GM18499 (cell line): ENCODE measurements around the gene PHLDA1.

ENCODE experiments used
- ATAC-seq: cut with Tn5 transposase; IDR thresholded peaks from one replicate; pipeline ENCODE4 v1.9.1; 2021; ENCODE audit warnings: moderate number of reproducible peaks; ENCODE audit not compliant: insufficient read depth, unreplicated experiment

Gene PHLDA1

DNA sequence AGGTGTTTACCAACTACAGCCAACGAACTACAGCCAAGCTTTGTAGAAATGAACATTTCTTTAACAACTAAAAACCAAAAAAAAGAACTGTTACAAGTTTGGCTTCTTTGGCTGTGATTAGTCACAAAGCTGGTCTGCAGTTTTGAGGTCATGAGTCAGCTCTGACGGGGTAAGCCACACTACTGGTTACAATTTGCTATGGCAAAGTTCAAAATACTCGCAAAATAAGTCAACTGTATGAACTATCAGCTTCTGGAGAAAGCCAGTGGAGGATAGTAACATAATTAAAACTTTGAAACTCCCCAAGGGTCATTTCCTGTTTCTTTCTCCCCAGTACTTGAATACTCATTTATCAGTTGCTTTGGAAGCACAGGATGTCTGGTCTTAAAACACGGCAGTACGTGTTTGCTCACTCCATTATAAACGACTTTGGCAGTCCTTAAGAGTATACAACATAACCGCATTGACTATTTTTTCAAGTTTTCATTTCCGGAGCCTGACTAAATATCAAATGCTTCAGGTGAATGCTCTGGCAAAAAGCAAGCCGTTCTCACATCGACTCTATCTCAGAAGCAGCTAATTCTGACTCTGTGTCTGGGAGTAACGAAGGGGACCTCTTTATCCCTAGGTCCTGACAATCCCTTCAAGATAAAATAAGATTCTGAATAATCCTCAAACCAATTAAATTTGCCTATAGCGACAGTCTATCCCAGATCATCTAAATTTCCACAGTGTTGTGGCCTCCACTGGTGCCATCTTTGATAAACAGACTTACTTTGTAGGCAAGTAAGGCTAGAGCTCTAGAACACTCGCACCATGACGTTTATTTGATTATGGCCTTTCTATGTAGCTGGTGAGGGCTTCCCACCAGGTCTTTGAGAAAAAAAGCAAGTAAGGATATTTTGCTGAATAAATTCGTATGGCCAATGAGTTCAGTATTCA is 10.6 kb downstream of the PHLDA1 start:
- ATAC-seq: no peak

DNA sequence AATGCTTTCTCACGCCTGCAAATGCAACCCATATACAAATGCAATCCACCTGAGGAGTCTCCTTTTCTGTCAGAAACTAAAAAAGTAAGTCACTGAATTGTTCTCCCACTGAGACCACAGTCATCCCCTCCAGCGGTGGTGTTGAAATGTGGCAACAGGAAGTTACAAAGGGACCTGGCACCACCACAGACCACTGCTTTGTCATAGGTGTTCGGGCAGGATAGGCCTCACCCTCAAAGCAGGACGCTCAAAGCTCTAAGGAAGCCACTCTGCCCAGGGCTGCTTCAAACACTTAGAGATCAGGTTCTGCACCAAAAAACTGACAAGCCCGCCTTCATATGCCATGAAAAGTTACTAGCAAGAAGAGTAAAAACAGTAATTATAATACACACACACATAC is 11.3 kb downstream of the PHLDA1 start:
- no peak for ATAC-seq

DNA sequence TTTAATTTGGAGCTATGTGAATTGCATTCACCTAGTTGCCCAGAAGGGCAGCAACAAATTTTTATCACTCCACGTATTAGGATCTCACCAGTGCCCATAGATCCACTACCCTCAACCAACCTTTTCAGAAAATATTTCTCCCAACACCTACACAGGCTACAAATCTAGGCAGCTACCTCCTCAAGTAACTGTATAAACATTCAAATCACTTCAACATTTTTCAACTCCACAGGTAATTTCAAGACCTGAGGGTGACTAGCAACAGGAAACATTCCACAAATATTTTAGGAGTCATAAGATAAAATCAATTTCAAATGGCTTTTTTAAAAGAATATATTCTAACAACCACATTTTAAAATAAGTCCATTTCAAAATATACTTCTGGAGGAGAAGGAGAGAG is 12.9 kb downstream of the PHLDA1 start:
- no peak for ATAC-seq

DNA sequence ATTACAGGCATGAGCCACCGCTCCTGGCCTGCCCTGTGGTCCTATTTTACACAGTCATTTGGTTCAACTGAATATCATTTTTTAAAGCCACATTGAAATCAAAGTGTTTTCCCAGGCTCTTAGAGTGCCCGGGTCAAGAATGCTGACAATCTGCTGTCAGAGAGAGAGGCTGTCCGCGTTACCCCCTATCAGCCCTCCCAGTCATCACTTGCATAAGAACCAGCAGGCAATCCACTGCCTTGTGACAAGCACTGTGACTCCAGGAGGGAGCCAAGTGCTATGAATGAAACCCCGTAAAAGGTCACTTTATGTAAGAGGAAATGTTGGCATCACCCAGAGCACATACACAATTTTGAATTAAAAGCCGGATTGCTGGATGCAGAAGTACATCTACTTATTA is 13.5 kb downstream of the PHLDA1 start:
- ATAC-seq: no peak

DNA sequence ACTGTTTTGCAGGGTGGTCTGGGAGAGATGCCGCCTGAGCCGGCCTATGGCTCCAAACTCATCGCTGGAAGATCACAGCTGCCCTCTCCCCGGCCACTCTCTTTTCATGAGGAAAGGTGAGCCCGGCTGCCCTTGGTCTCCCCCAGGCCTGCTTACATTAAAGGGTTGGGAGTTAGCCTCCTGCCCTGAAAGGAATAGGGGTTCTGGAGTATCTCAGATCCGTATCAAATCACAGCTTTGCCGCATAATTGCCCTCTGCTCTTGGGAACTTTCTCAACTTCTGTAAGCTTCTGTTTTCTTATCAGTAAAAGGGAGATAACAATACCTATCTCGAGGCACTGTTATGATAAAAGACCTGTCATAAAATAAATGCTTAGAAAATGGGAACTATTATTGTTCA is 17.6 kb downstream of the PHLDA1 start:
- no peak for ATAC-seq

DNA sequence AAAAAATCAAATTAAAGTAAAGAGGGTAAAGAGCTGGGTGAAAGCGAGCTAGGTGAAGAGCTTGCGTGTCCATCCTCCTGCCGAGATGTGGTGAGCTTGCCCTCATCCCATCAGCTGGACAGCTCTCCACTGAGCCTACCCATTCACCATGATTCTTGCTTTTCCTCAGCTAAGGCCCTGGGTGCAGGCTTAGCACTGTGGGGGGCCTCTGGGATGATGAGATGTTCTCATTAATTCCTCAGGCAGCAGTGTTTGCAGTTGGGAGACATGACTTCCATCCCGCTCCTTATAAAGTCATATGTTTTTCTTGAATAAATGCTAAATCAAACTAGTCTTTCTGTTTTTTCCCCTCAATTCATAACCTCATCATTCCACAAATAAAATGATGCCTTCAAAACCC is 18.0 kb downstream of the PHLDA1 start:
- ATAC-seq: no peak

DNA sequence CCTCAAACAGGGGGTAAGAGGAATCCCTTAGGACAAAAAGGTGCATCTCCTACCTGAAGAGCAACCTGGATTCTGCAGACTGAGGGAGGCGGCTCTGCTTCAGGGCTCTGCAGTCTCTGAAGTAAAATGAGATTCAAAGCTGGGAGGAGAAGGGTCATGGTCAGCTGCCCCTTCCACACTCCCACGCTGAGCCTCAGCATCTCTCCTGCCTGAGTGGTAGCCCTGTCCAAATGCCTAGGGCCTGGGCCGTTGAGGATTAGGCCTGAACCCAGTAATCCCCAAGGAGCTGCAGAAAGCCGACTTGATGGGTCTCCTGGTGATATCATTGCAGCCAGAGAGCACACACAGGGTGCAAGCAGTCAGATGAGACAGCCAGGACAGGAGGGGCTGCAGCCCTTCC is 18.9 kb downstream of the PHLDA1 start:
- no peak for ATAC-seq

DNA sequence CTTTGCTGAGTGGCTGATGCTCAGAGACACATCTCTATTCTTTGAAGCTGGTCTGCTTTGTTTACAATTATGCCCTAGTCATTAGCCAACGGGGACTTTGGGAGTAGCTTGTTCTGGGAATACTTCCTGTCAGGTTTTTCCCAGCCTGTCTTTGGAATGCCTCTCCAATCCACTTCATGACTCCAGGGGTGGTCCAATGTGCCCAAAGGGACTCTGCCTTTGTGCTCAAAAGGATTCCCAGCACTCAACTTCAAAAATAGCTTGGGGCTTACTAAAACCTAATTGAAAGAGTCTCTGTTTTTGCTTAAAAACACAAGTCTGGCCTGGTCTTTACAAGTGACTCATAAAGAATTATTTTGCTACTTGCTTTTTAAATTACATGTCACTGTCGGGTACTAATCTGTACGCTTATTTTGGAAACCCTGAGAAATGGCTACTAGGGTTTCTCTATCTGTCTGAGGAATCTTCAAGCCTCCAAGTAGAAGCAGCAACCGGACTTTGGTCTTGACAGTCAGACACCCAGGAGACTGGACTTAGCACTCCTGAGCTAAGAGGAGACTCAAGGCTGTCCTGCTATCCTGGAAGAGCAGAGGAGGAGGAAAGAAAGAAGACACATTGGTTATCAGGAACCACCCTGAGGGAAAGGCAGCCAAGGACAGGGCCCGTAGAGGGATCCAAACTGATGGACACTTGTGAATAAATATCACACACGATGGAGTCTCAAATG is 20.7 kb downstream of the PHLDA1 start:
- no peak for ATAC-seq

DNA sequence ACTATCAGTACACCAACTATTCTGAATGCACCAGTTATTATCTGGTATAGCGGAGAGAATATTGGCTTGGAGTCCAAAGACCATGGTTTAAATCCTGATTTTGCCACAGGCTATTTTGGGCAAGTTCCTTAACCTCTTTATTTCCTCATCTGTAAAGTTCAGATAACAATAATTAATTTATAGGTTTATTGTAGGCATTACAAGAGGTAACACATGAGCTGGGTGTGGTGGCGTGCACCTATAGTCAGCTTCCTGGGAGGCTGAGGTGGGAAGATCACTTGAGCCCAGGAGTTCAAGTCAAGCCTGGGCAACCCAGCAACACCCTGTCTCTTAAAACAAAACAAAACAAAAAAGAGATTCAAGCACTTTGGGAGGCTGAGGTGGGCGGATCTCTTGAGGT is 23.1 kb downstream of the PHLDA1 start:
- ATAC-seq: no peak

DNA sequence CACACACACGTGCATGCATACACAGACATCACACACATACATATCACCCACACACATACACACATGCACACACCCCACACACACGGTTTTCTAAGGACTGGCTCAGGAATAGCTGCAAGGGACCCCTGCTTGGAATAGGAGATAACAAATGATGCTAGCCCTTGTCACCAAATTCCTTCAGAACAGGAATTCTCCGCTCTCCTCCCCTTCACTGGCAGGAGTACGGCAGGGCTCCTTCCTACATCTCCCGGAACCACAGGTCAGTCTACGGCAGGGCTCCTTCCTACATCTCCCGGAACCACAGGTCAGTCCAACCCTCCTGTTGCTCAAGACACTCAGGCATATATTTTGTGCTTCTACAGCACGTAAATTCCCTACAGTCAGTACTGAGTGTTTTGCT is 23.9 kb downstream of the PHLDA1 start:
- ATAC-seq: no peak

DNA sequence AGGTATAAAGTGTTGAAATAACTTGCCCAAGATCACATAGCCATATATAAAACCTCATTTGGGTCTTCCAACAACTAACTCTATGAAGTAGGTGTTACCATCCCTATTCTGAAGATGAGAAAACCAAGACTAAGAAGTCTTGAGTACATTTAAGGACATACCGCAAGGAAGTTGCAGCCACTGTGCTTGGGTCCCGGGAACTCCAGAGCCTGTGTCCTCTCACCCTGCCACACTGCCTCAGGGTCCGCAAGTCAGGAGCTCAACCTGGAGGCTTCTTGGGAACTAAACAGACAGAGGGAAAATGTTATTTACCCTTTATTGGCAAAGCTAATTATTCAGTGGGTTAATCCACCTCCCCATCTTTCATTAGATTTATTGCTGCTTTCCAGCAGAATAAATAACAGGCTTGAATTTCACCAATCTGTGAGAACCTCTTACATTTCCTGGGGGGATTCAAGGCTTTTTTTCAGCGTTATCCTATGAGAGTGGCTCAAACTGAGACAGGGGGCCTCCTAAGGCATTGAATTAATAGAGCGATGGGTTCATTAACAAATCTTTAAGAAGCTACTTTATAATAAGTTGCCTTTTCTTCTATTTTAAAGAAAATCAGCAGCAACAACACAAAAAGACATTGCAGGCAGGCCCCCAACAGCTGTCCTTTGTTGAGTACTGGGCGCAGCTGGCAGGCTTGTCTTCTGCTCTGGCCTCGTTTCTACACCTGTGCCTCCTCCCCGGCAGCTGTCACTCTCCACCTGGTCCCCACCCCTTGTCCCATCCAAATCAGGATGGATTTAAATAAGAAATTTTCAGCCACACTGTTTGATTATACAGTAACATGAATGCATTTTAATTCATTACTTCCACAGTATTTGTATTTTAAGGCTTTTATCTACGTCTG is 25.3 kb downstream of the PHLDA1 start:
- ATAC-seq: no peak

DNA sequence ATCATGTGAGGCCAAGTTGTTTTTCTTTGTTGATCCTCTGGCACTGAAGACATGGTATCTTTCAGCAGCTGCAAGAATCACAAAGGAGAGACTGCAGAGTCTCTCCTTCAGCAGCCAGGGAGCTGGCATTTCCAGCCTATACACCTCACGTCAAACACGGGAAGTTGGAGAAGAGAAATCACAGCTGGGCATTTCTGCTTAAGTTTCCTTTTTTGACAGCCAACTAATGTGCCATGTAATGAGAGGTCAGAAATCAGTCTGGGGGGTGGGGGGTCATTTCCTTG is 28.3 kb downstream of the PHLDA1 start:
- ATAC-seq: no peak

DNA sequence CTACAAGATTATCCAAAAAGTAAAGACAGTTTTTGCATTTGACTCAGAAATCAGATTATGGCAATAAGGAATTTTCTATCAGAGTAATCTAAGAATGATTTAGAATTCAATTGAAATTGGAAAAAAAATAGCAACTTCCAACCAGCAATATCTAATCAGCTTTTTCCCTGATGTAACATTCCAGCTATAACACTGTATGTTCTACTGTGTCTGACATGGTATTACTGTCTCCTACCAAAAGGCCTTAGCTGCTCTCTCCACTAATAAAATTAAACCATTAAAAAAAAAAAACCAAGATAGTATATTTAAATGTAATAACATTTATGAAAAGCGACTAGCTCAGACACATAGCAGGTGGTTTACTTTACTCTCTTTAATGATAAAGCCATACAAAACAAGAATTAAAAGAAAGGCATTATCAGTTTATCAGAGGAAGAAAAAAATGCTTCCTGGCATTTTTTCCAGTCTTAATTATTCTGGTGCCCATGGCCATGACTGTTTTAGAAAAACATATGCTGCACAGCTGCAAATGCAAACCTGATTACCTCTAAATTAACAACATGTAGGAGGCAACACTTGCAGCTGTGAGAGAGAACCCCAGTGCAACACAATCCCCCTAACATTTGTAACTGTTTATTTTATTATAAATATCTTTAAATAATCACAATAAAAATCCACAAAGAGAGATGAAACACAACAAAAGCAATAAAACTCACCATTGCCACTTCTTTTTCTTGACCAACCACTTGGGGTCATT is 28.8 kb downstream of the PHLDA1 start:
- ATAC-seq: no peak

DNA sequence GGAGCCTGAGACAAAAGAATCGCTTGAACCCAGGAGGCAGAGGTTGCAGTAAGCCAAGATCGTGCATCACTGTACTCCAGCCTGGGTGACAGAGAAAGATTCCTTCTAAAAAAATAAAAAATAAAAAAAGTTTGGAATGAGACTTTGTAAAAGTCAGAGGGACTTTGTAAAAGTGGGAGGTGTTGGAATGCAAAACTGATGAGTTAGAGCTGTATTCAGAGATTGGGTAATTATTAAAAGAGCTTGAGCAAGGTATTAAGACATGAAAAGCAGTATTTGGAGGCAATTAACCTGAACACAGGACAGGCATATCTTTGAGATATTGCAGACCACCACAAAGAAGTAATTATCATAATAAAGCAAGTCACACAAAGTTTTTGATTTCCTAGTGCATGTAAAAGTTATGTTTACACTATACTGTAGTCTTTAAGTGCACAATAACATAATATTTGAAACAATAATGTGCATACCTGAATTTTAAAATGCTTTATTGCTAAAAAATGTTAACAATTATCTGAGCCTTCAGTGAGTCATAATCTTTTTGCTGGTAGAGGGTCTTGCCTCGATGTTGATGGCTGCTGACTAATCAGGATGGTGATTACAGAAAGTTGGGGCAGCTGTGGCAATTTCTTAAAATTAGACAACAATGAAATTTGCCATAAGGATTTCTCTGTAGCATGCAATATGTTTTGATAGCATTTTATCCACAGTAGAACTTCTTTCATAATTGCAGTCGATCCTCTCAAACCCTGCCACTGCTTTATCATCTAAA is 33.1 kb downstream of the PHLDA1 start:
- no peak for ATAC-seq

DNA sequence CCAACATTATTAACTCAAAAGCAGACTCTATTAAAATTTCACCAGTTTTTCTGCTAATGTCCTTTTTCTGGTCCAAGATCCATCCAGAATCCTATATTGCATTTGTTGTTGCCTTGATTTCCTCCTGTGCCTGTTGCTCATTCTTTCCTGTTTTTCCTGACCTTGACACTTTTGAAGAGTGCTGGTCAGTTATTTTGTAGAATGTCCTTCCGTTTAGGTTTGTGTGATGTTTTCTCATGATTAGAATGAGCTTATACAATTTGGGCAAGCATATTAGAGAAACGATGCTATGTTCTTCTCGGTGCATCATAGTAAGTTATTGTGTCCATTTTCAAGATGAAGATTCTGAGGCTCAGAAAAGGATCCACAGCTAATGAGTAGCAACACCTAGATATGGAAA is 33.9 kb downstream of the PHLDA1 start:
- ATAC-seq: no peak

DNA sequence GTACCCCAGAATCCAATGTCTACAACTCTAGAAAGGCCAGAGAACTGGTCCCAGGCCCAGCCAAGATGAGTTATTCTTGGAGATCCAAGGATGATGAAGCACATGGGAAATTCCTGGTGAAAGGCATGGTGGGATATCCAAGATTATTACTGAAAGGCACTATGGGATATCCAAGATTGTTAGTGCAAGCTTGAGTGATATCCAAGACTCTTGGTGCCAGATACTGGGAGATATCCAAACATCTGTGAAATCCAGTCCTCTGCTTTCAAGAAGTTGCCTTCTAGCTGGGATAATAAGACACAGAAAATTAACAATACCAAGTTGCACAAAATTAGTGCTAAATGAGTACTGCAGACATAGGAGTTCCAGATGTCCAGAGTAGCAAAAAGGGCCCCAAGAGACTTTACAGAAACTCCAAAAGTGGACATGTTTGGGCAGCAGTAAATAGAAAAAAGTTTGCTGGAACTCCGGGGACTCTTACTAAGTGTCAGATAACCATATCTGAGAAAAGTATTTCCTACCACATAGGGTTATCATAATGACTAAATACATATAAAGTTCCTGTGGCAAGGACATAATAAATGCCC is 34.6 kb downstream of the PHLDA1 start:
- ATAC-seq: no peak

DNA sequence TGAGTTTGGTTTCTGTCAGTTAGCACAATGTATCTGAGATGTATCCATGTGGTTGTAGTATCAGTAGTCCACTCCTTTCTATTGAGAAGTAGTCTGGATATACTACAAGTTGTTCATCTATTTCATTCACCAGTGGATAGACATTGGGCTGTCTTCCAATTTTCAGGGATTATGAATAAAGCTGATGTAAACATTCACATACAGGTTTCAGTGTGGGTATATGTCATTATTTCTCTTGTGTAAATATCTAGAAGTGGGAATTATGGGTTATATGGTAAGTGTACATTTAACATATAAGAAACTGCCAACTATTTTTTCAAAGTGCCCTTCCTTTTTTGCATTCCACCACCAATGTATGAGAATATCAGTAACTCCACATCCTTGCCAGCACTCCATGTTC is 35.9 kb downstream of the PHLDA1 start:
- ATAC-seq: no peak

DNA sequence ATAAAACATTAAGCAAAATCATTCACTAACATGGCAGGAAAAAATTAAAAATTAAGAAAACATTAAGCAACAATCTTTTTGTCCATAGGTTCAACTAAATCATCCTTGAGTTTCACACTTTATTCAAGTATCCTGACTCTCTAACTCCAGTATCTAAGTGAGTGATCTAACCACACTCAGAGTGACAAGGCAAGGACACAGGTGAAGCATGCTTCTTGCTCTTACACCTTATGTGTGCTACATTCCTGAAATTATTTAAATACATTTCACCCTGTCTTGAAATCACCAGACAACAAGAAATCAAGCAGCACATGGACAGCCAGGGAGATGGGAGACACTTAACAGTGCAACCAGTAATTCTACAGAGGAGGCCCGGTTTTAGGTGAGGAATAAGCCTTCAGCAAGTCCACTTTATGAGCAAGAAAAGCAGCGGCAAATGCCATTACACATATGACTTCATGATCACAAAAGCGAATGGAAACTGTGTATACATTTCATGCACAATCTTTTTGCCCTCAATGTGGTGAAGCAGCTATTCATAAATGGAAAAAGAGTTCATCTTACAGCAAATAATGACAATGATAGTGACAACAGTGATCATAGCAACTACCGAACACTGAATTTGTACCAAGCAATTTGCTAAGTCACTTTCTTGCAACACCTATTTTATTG is 37.4 kb downstream of the PHLDA1 start:
- ATAC-seq: no peak

DNA sequence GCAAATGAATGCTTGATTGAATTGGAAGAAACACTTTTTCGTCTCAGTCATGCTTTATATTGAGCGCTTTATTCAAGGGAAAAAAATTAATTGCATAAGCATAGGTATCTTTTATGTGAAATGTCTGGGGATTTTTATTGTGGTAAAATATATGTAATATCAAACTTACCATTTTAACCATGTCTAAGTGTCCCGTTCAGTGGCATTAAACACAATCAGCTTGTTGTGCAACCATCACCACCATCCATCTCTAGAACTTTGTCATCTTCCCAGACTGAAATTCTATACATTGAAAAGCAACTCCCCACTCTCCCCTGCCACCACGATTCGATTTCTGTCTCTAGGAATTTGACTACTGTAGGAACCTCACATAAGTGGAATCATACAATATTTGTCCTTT is 39.8 kb downstream of the PHLDA1 start:
- no peak for ATAC-seq
